Duodenal mucosa (tissue), 2 donors: ENCODE results near the gene RAB32.

Source experiments
- H3K27ac ChIP-seq: one replicate; pipeline ENCODE4 v1.7.0; 2013; ENCODE audit warnings: low read depth, low read length
- H3K27me3 ChIP-seq, 2 donors: one replicate each; pipeline ENCODE4 v1.7.0; 2013; ENCODE audit warnings: low read length in 2 of 2, control low read depth in 1 of 2; ENCODE audit not compliant: insufficient read depth in 2 of 2, control insufficient read depth in 1 of 2
- H3K36me3 ChIP-seq, 2 donors: one replicate each; pipeline ENCODE4 v1.7.0; 2013; ENCODE audit warnings: low read length in 2 of 2, control low read depth in 1 of 2; ENCODE audit not compliant: insufficient read depth in 2 of 2, control insufficient read depth in 1 of 2
- H3K4me1 ChIP-seq, 2 donors: one replicate each; pipeline ENCODE4 v1.7.0; 2013; ENCODE audit warnings: low read length in 2 of 2, control low read depth in 1 of 2; ENCODE audit not compliant: insufficient read depth in 2 of 2, control insufficient read depth in 1 of 2
- H3K4me3 ChIP-seq, 2 donors: one replicate each; pipeline ENCODE4 v1.7.0; 2013; ENCODE audit warnings: low read length in 2 of 2, low read depth in 1 of 2
- H3K9ac ChIP-seq, 2 donors: one replicate each; pipeline ENCODE4 v1.7.0; 2013; ENCODE audit warnings: low read length in 2 of 2, low read depth in 1 of 2
- H3K9me3 ChIP-seq, 2 donors: one replicate each; pipeline ENCODE4 v1.7.0; 2013; ENCODE audit warnings: low read length in 2 of 2, control low read depth in 1 of 2; ENCODE audit not compliant: control insufficient read depth in 1 of 2

Gene RAB32

GRCh38 chr6:146543211-146543939 lies at the start of gene RAB32:
Gene RAB32 (plus strand): TSS chr6:146543833. CDS start chr6:146543872, 39 bp downstream.
- Histone ChIP-seq H3K36me3 (no peaks in the 10 kb centered on the region), H3K4me3 (peak within 1 kb of the TSS; percentile 72 to 74), H3K27me3 (no peaks in the 10 kb centered on the region), H3K9ac (peak within 1 kb of the TSS; percentile 69 to 72), H3K9me3 (no peaks in the 10 kb centered on the region), H3K27ac (peak within 1 kb of the TSS; percentile 82), H3K4me1 (peaks cover 4 to 8% of the 10 kb centered on the region in 2 donors)

GRCh38 chr6:146498309-146498708 lies 45.3 kb upstream of the RAB32 start:
- no peaks in the 10 kb centered on the region for H3K27me3 ChIP-seq
- H3K4me1 ChIP-seq = no peaks in the 10 kb centered on the region
- H3K9me3 ChIP-seq = peaks cover 0 to 2% of the 10 kb centered on the region in 2 donors

GRCh38 chr6:146503096-146503495 lies 40.5 kb upstream of the RAB32 start:
- Histone ChIP-seq H3K27me3 (no peaks in the 10 kb centered on the region), H3K4me1 (no peaks in the 10 kb centered on the region), H3K27ac (no peak overlapping the region), H3K9me3 (peaks cover 0 to 2% of the 10 kb centered on the region in 2 donors), H3K4me3 (no peak overlapping the region), H3K36me3 (no peaks in the 10 kb centered on the region), H3K9ac (no peak overlapping the region)

More at GRCh38 chr6:146498309-146498708, 45.3 kb upstream of the RAB32 start:
- H3K36me3 ChIP-seq = no peaks in the 10 kb centered on the region
- H3K4me3 ChIP-seq = no peak overlapping the region
- no peak overlapping the region for H3K9ac ChIP-seq
- H3K27ac ChIP-seq = no peak overlapping the region

GRCh38 chr6:146515212-146515611 lies 28.4 kb upstream of the RAB32 start:
- no peaks in the 10 kb centered on the region for H3K9me3 ChIP-seq
- H3K27me3 ChIP-seq = no peaks in the 10 kb centered on the region
- H3K36me3 ChIP-seq = no peaks in the 10 kb centered on the region
- H3K4me3 ChIP-seq = no peak overlapping the region
- no peak overlapping the region for H3K27ac ChIP-seq
- H3K4me1 ChIP-seq = no peaks in the 10 kb centered on the region
- no peak overlapping the region for H3K9ac ChIP-seq

- Histone ChIP-seq H3K9me3 (peaks cover 0 to 1% of the 10 kb centered on the region in 2 donors), H3K4me1 (no peaks in the 10 kb centered on the region), H3K36me3 (no peaks in the 10 kb centered on the region), H3K9ac (no peak overlapping the region), H3K4me3 (no peak overlapping the region), H3K27ac (no peak overlapping the region), H3K27me3 (no peaks in the 10 kb centered on the region)
Observed at GRCh38 chr6:146526192-146526591, 17.4 kb upstream of the RAB32 start.

- Histone ChIP-seq H3K9me3 (no peaks in the 10 kb centered on the region), H3K27ac (no peak overlapping the region), H3K4me1 (no peaks in the 10 kb centered on the region), H3K36me3 (no peaks in the 10 kb centered on the region), H3K9ac (no peak overlapping the region), H3K27me3 (no peaks in the 10 kb centered on the region), H3K4me3 (no peak overlapping the region)
Observed at GRCh38 chr6:146532702-146533101, 10.9 kb upstream of the RAB32 start.

GRCh38 chr6:146542881-146543210 lies 787 bp upstream of the RAB32 start:
- peaks cover 4 to 8% of the 10 kb centered on the region in 2 donors for H3K4me1 ChIP-seq
- H3K27me3 ChIP-seq = no peaks in the 10 kb centered on the region
- no peaks in the 10 kb centered on the region for H3K36me3 ChIP-seq
- H3K9ac ChIP-seq = peak overlapping the region; percentile 35 to 54
- H3K9me3 ChIP-seq = no peaks in the 10 kb centered on the region
- peak overlapping the region; percentile 74 for H3K27ac ChIP-seq
- H3K4me3 ChIP-seq = peak overlapping the region; percentile 46 to 64

- H3K27ac ChIP-seq = peak overlapping the region; percentile 82
- H3K27me3 ChIP-seq = no peaks in the 10 kb centered on the region
- no peaks in the 10 kb centered on the region for H3K9me3 ChIP-seq
- peaks cover 4 to 8% of the 10 kb centered on the region in 2 donors for H3K4me1 ChIP-seq
- no peaks in the 10 kb centered on the region for H3K36me3 ChIP-seq
- peak overlapping the region; percentile 72 to 74 for H3K4me3 ChIP-seq
- peak overlapping the region; percentile 69 to 72 for H3K9ac ChIP-seq
Observed at GRCh38 chr6:146543940-146544615, 445 bp downstream of the RAB32 start.

- no peaks in the 10 kb centered on the region for H3K36me3 ChIP-seq
- no peaks in the 10 kb centered on the region for H3K27me3 ChIP-seq
- peak overlapping the region; percentile 72 to 74 for H3K4me3 ChIP-seq
- H3K9me3 ChIP-seq = no peaks in the 10 kb centered on the region
- peak overlapping the region; percentile 69 to 72 for H3K9ac ChIP-seq
- H3K4me1 ChIP-seq = peaks cover 4 to 8% of the 10 kb centered on the region in 2 donors
- H3K27ac ChIP-seq = peak overlapping the region; percentile 82
Observed at GRCh38 chr6:146544616-146545182, 1.1 kb downstream of the RAB32 start.

- H3K27me3 ChIP-seq = no peaks in the 10 kb centered on the region
- peak overlapping the region in 1 of 2 donors; percentile 50 for H3K4me3 ChIP-seq
- H3K4me1 ChIP-seq = peaks cover 4 to 8% of the 10 kb centered on the region in 2 donors
- no peaks in the 10 kb centered on the region for H3K36me3 ChIP-seq
- H3K9me3 ChIP-seq = no peaks in the 10 kb centered on the region
- H3K27ac ChIP-seq = no peak overlapping the region
- H3K9ac ChIP-seq = no peak overlapping the region
Observed at GRCh38 chr6:146545581-146545980, 1.9 kb downstream of the RAB32 start.
